CD14-positive monocyte (primary cell): ENCODE measurements around the gene BMPER. TPM values are rescaled to one million over a fixed set of nuclear protein-coding genes. Genes with fewer than 3 reads are reported as not detected.

Experiments used
- DNase-seq, 3 donors: peaks; one replicate each; pipeline ENCODE4 v3.0.0-alpha.2; 2011 to 2022
- H2AFZ ChIP-seq: 2 replicates; pipeline ENCODE4 v1.6.0; 2012; ENCODE audit warnings: mild to moderate bottlenecking, low read depth, low read length, inconsistent platforms; ENCODE audit not compliant: insufficient read depth, poor library complexity, severe bottlenecking
- H3K27ac ChIP-seq, 2 donors: 1 replicate in 1 of 2; 2 replicates in 1 of 2; pipeline ENCODE4 v1.5.1; 2012 to 2013; ENCODE audit warnings: low read length in 2 of 2, control low read depth in 1 of 2, inconsistent platforms in 1 of 2, low read depth in 1 of 2, mild to moderate bottlenecking in 1 of 2
- H3K27me3 ChIP-seq, 2 donors: one replicate each; pipeline versions ENCODE4 v1.6.0 to v1.6.1; 2011 to 2013; ENCODE audit warnings: low read length in 2 of 2; ENCODE audit not compliant: control insufficient read depth in 2 of 2, insufficient read depth in 2 of 2
- H3K36me3 ChIP-seq, 2 donors: replicated peaks in 1 of 2; 1 replicate in 1 of 2; 2 replicates in 1 of 2; pipeline versions ENCODE4 v1.5.1 to v1.6.1; 2012 to 2013; ENCODE audit warnings: low read length in 2 of 2, control low read depth in 1 of 2, inconsistent platforms in 1 of 2, mild to moderate bottlenecking in 1 of 2; ENCODE audit not compliant: insufficient read depth in 2 of 2, control insufficient read depth in 1 of 2
- H3K4me1 ChIP-seq, 2 donors: 1 replicate in 1 of 2; 2 replicates in 1 of 2; pipeline versions ENCODE4 v1.5.1 to v1.6.1; 2012 to 2013; ENCODE audit warnings: low read length in 2 of 2, control low read depth in 1 of 2, inconsistent platforms in 1 of 2, mild to moderate bottlenecking in 1 of 2, moderate library complexity in 1 of 2; ENCODE audit not compliant: insufficient read depth in 2 of 2, control insufficient read depth in 1 of 2
- H3K4me2 ChIP-seq: replicated peaks from 2 replicates; pipeline ENCODE3; 2012; ENCODE audit warnings: low read length, moderate library complexity, mild to moderate bottlenecking; ENCODE audit not compliant: poor library complexity, severe bottlenecking; ENCODE audit errors: extremely low read depth
- H3K4me3 ChIP-seq, 3 experiments: fragments of 200-600 bp in 1 of 3; sonication (generic) in 1 of 3; replicated peaks in 1 of 3; 1 replicate in 2 of 3; 2 replicates in 1 of 3; pipeline ENCODE4 v1.5.1; 2011 to 2013; ENCODE audit warnings: low read length in 3 of 3, mild to moderate bottlenecking in 3 of 3, control low read depth in 2 of 3, low read depth in 2 of 3, inconsistent platforms in 1 of 3, moderate library complexity in 1 of 3
- H3K79me2 ChIP-seq: 2 replicates; pipeline ENCODE4 v1.6.0; 2012; ENCODE audit warnings: mild to moderate bottlenecking, control low read depth, inconsistent platforms, low read length, moderate library complexity; ENCODE audit not compliant: insufficient read depth
- H3K9ac ChIP-seq: 2 replicates; pipeline ENCODE4 v1.6.0; 2017; ENCODE audit warnings: low read length, mild to moderate bottlenecking; ENCODE audit not compliant: insufficient read depth, poor library complexity, severe bottlenecking
- H3K9me3 ChIP-seq, 2 donors: replicated peaks in 1 of 2; 1 replicate in 1 of 2; 2 replicates in 1 of 2; pipeline versions ENCODE4 v1.5.1 to v1.6.1; 2012 to 2013; ENCODE audit warnings: low read length in 2 of 2, control low read depth in 1 of 2; ENCODE audit not compliant: control insufficient read depth in 1 of 2, insufficient read depth in 1 of 2
- H4K20me1 ChIP-seq: 2 replicates; pipeline ENCODE4 v1.6.0; 2012; ENCODE audit warnings: mild to moderate bottlenecking, low read length, control low read depth, moderate library complexity; ENCODE audit not compliant: insufficient read depth
- H3K27ac Mint-ChIP-seq, 7 donors: one replicate each; pipeline ENCODE4 v1.8.0; 2020; ENCODE audit warnings: mild to moderate bottlenecking in 7 of 7, mixed read lengths in 7 of 7, moderate library complexity in 6 of 7, inconsistent platforms in 2 of 7
- H3K27me3 Mint-ChIP-seq, 3 donors: one replicate each; pipeline ENCODE4 v1.8.0; 2021 to 2022; ENCODE audit warnings: low read depth in 3 of 3, mild to moderate bottlenecking in 3 of 3, mixed read lengths in 3 of 3, moderate library complexity in 3 of 3, inconsistent platforms in 1 of 3
- H3K36me3 Mint-ChIP-seq, 2 donors: one replicate each; pipeline ENCODE4 v1.8.0; 2020; ENCODE audit warnings: mixed read lengths in 2 of 2, inconsistent platforms in 1 of 2, mild to moderate bottlenecking in 1 of 2
- H3K4me1 Mint-ChIP-seq: one replicate; pipeline ENCODE4 v1.8.0; 2020; ENCODE audit warnings: mild to moderate bottlenecking, mixed read lengths
- H3K4me3 Mint-ChIP-seq, 2 donors: one replicate each; pipeline ENCODE4 v1.8.0; 2020; ENCODE audit warnings: mild to moderate bottlenecking in 2 of 2, mixed read lengths in 2 of 2, moderate library complexity in 1 of 2
- H3K9me3 Mint-ChIP-seq, 7 donors: one replicate each; pipeline ENCODE4 v1.8.0; 2020 to 2022; ENCODE audit warnings: mixed read lengths in 7 of 7, mild to moderate bottlenecking in 6 of 7, moderate library complexity in 6 of 7, inconsistent platforms in 2 of 7
- CTCF ChIP-seq: fragments of 200-600 bp; IDR thresholded peaks from one replicate; pipeline ENCODE4 v1.8.0; 2022; ENCODE audit warnings: antibody characterized with exemption, mild to moderate bottlenecking
- WGBS: methylation state at CpG from one replicate; pipeline ENCODE4 v1.1.5; 2013; ENCODE audit warnings: missing lambda C conversion rate; ENCODE audit not compliant: insufficient coverage; 5-methylcytosine and 5-hydroxymethylcytosine counted together
- intact Hi-C, 2 donors: fragments of 100-400 bp; cut with micrococcal nuclease; formaldehyde crosslinking; loops; one replicate each; pipeline versions ENCODE4 v1.15.0 to v1.15.1; 2023
- polyA plus RNA-seq, 3 donors: library from polyadenylated mRNA; depleted of rRNA in 1 of 3; unstranded in 2 of 3; stranded (reverse) in 1 of 3; fragments of 300-500 nt in 2 of 3; fragments of >200 nt in 1 of 3; fragmentation: Illumina TruSeq in 2 of 3; gene quantifications; 1 replicate in 2 of 3; 2 replicates in 1 of 3; pipeline ENCODE4 v1.2.3, GENCODE V29; 2012 to 2021

Gene BMPER
- polyA plus RNA-seq, 3 donors = not detected

GRCh38 chr7:33892945-33893344 is 12.4 kb upstream of the BMPER start:
- Mint-ChIP-seq H3K27ac (no peak overlapping the region), H3K36me3 (no peaks in the 10 kb centered on the region), H3K9me3 (peaks cover 0 to 1% (median 0%) of the 10 kb centered on the region in 7 donors), H3K4me1 (peaks cover 2% of the 10 kb centered on the region), H3K27me3 (peaks cover 0 to 6% (median 4%) of the 10 kb centered on the region in 3 donors), H3K4me3 (no peak overlapping the region)
- no peak overlapping the region for H3K4me2 ChIP-seq
- WGBS = 100% methylated on average over 1 of the region's 4 CpGs
- no peak overlapping the region for H3K9ac ChIP-seq
- no peaks in the 10 kb centered on the region for H4K20me1 ChIP-seq
- no peak for DNase-seq
- no peaks in the 10 kb centered on the region for H3K4me1 ChIP-seq
- TF ChIP-seq CTCF = no peak
- H2AFZ ChIP-seq = no peak overlapping the region
- no peak overlapping the region for H3K27ac ChIP-seq
- intact Hi-C loops = no loop called here
- no peaks in the 10 kb centered on the region for H3K27me3 ChIP-seq
- no peaks in the 10 kb centered on the region for H3K79me2 ChIP-seq
- H3K36me3 ChIP-seq = no peaks in the 10 kb centered on the region
- no peak overlapping the region for H3K4me3 ChIP-seq
- H3K9me3 ChIP-seq = no peaks in the 10 kb centered on the region

DNA sequence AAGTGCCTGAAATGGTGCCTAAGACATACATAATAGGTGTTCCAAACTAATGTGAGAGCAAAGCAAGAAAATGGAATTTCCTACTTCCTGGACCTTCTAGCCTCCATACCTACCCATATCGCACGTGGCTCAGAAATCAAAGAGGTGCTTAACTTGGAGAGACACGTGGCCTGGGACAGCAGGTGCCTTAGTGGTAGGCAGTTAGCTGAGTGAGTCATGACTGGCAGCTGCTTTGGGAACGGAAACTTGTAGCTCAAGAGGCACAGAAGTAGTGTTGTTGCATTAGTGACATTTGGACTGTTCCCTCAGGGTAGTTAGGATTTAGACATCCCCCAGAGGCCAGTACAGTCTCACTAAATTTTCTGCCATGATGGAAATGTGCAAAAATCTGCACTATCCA is 12.0 kb upstream of the BMPER start:
- 20% methylated on average over 1 of the region's 4 CpGs for WGBS
- Histone ChIP-seq H3K4me3 (no peak overlapping the region), H3K9me3 (no peaks in the 10 kb centered on the region), H3K27ac (no peak overlapping the region), H3K4me2 (no peak overlapping the region), H3K9ac (no peak overlapping the region), H3K79me2 (no peaks in the 10 kb centered on the region), H3K36me3 (no peaks in the 10 kb centered on the region), H2AFZ (no peak overlapping the region), H3K4me1 (no peaks in the 10 kb centered on the region), H3K27me3 (no peaks in the 10 kb centered on the region), H4K20me1 (no peaks in the 10 kb centered on the region)
- no peak for DNase-seq
- Mint-ChIP-seq H3K4me3 (no peak overlapping the region), H3K4me1 (peaks cover 2% of the 10 kb centered on the region), H3K36me3 (no peaks in the 10 kb centered on the region), H3K27me3 (peaks cover 0 to 7% (median 4%) of the 10 kb centered on the region in 3 donors), H3K9me3 (peaks cover 0 to 1% (median 0%) of the 10 kb centered on the region in 7 donors), H3K27ac (no peak overlapping the region)
- intact Hi-C loops = no loop called here
- no peak for TF ChIP-seq CTCF
